OCI-LY3 (cell line): ENCODE measurements around the gene MRPL38.

Experiments
- EZH2phosphoT487 ChIP-seq: fragments of 200-600 bp; shearing (Covaris generic); IDR thresholded peaks from 2 replicates; pipeline ENCODE4 v1.6.1; 2018; ENCODE audit warnings: antibody characterized with exemption, mixed run types, low read depth
- TF ChIP-seq, protein P1 (sequence below): fragments of 200-600, 300-600 bp; sonication (generic); IDR thresholded peaks from 2 replicates; pipeline ENCODE4 v1.5.1; 2014; ENCODE audit warnings: antibody characterized with exemption, low read length, low read depth

DNA sequence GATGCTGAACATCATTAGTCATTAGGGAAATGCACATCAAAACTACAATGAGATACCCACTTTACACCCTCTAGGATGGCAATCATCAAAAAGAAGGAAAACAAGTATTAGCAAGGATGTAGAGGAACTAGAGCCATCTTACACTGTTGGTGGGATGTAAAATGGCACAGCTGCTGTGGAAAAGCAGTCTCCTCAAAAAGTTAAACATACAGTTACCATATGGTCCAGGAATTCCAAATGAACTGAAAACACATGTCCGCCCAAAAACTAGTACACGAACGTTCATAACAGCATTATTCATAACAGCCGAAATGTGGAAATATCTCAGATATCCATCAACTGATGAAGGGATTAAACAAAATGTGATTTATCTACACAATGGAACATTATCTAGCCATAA is 29.1 kb upstream of the MRPL38 start:
- TF ChIP-seq, protein P1, sequence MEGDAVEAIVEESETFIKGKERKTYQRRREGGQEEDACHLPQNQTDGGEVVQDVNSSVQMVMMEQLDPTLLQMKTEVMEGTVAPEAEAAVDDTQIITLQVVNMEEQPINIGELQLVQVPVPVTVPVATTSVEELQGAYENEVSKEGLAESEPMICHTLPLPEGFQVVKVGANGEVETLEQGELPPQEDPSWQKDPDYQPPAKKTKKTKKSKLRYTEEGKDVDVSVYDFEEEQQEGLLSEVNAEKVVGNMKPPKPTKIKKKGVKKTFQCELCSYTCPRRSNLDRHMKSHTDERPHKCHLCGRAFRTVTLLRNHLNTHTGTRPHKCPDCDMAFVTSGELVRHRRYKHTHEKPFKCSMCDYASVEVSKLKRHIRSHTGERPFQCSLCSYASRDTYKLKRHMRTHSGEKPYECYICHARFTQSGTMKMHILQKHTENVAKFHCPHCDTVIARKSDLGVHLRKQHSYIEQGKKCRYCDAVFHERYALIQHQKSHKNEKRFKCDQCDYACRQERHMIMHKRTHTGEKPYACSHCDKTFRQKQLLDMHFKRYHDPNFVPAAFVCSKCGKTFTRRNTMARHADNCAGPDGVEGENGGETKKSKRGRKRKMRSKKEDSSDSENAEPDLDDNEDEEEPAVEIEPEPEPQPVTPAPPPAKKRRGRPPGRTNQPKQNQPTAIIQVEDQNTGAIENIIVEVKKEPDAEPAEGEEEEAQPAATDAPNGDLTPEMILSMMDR = no peak
- no peak for TF ChIP-seq EZH2phosphoT487
